Upper lobe of left lung (tissue), 4 donors: ENCODE measurements around the gene TPPP.
"Not testable (repeated sequence)": the region's sequence is repeated elsewhere in the genome, so short reads cannot be mapped to it uniquely, and the experiment has no call there.

Source experiments
- EP300 ChIP-seq, 4 donors: sonication (generic); formaldehyde crosslinking; IDR thresholded peaks; one replicate each; pipeline ENCODE4 v1.5.1; 2017; ENCODE audit warnings: antibody characterized with exemption in 4 of 4, control low read depth in 2 of 4
- POLR2A ChIP-seq, 4 donors: fragments of 450-650 bp; IDR thresholded peaks; one replicate each; pipeline ENCODE4 v1.5.1; 2016 to 2017; ENCODE audit warnings: antibody characterized with exemption in 4 of 4, mild to moderate bottlenecking in 2 of 4
- POLR2AphosphoS5 ChIP-seq, 2 donors: sonication (generic); formaldehyde crosslinking; IDR thresholded peaks; one replicate each; pipeline ENCODE4 v1.5.1; 2017; ENCODE audit warnings: antibody characterized with exemption in 2 of 2
- TF ChIP-seq, protein P1 (sequence below), 6 experiments: fragments of 450-650 bp in 4 of 6; fragments of 200-600 bp in 2 of 6; sonication (generic) in 2 of 6; IDR thresholded peaks; one replicate each; pipeline ENCODE4 v1.5.1; 2016 to 2019; ENCODE audit warnings: antibody characterized with exemption in 6 of 6

DNA sequence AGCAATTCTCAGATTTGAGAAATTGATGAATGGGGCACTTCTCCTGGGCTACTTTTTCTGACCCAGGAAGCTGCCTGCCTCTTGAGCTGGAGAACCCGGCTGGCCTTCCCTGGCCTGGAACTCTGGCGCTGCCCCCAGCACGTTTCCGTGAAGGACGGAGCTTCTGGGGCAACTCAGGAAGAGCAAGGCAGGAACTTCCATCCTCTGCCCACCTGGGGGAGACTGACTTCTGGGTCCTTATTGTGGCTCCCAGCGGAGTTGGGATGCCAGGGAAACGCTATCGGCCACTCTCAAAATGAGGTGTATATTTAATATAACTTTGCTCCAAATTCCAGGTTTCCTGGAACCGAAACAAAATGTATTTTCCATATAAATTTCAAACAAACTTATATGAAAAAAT is 33.9 kb upstream of the TPPP start:
- not testable (repeated sequence) for TF ChIP-seq POLR2A, EP300, POLR2AphosphoS5 (IDR thresholded peaks at IDR 0.05)
- TF ChIP-seq, protein P1, sequence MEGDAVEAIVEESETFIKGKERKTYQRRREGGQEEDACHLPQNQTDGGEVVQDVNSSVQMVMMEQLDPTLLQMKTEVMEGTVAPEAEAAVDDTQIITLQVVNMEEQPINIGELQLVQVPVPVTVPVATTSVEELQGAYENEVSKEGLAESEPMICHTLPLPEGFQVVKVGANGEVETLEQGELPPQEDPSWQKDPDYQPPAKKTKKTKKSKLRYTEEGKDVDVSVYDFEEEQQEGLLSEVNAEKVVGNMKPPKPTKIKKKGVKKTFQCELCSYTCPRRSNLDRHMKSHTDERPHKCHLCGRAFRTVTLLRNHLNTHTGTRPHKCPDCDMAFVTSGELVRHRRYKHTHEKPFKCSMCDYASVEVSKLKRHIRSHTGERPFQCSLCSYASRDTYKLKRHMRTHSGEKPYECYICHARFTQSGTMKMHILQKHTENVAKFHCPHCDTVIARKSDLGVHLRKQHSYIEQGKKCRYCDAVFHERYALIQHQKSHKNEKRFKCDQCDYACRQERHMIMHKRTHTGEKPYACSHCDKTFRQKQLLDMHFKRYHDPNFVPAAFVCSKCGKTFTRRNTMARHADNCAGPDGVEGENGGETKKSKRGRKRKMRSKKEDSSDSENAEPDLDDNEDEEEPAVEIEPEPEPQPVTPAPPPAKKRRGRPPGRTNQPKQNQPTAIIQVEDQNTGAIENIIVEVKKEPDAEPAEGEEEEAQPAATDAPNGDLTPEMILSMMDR (IDR thresholded peaks at IDR 0.05): peak in 3 of 6 experiments; percentile 5 to 16 (median 7)
